HG03439 (cell line): Measurements from ENCODE around the gene KCNG2.
"Not testable (repeated sequence)": the region's sequence is repeated elsewhere in the genome, so short reads cannot be mapped to it uniquely, and the experiment has no call there.

Source experiments
- ATAC-seq: cut with Tn5 transposase; IDR thresholded peaks from one replicate; pipeline ENCODE4 v1.9.1; 2021; ENCODE audit warnings: mild to moderate bottlenecking, moderate library complexity; ENCODE audit not compliant: unreplicated experiment

Gene KCNG2

DNA sequence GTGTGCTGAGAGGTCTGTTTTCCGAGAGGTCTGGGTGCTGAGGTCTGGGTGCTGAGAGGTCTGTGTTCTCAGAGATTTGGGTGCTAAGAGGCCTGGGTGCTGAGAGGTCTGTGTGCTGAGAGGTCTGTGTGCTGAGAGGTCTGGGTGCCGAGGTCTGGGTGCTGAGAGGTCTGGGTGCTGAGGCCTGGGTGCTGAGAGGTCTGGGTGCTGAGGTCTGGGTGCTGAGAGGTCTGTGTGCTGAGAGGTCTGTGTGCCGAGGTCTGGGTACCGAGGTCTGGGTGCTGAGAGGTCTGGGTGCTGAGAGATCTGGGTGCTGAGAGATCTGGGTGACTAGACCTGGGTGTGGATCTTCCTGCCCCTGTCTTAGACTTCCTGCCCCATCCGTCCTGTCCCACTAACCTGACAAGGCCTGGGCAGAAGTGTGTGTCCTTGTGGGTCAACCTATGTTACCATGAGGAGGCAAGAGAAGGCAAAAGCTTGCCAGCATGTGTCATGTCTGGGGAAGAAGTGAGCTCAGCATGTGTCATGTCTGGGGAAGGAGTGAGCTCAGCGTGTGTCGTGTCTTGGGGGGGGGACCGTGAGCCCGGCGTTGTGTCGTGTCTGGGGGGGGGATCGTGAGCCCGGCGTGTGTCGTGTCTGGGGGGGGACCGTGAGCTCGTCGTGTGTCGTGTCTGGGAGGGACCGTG lies 69.3 kb downstream of the KCNG2 start:
- ATAC-seq: no peak

DNA sequence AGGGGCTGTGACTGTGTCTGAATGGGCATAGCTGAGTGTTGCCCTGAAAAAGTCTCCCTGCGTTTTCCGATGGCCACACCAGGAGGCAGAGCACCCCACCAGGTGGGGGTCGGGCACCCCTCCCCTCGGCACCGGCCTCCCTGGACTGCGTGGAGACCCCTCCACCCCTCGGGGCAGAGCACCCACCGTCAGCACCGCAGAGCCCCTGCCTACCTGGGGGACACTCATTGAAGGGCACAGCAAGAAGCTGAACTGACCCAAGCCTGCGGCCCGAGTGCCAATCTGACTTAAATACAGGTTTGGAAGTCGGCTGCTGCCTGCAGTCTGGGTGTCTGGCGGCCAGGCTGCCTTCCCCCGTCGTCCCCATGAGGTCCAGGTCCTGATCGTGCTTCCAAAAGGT lies 69.9 kb downstream of the KCNG2 start:
- ATAC-seq: no peak

GRCh38 chr18:79868168-79868784 lies 70.5 kb downstream of the KCNG2 start:
- no peak for ATAC-seq

DNA sequence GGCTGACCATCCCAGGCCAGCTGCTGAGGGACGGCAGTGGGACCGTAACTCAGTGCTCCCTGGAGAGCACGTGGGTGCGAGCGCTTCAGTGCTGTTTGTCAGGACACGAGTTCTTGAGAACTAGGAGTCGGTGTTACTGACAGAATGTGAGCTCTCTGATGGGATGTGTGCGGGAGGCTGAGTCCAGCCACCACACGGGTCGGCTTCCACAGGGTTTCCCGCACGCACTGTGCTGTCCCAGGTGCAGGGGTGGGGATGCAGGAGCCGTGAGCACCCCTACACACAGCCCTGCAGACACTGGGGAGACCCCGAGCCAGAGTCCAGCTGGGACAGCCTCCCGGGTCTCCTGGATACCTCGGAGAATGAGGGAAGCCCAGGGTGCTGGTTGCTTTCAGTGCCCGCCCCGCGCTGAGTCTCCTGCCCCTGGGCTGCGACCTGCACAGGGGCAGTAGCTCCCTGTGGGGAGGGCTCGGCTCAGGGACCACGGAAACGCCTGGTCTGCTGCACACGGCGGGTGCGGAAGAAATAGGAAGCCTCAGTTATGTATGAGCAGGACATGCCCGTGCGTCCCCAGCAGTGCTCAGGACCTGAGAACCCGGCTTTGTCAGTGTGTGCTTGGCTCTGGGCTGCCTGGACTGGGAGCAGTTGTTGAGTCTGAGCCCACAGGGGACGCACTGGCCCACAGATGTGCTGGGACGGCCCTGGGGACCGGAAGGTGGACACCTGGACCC lies 71.2 kb downstream of the KCNG2 start:
- ATAC-seq: no peak

- no peak for ATAC-seq
Measured at GRCh38 chr18:79869591-79870300, 72.0 kb downstream of the KCNG2 start.

- ATAC-seq: no peak
Measured at GRCh38 chr18:79870301-79871025, 72.7 kb downstream of the KCNG2 start.

- ATAC-seq: no peak
Measured at GRCh38 chr18:79871026-79871390, 73.3 kb downstream of the KCNG2 start.

DNA sequence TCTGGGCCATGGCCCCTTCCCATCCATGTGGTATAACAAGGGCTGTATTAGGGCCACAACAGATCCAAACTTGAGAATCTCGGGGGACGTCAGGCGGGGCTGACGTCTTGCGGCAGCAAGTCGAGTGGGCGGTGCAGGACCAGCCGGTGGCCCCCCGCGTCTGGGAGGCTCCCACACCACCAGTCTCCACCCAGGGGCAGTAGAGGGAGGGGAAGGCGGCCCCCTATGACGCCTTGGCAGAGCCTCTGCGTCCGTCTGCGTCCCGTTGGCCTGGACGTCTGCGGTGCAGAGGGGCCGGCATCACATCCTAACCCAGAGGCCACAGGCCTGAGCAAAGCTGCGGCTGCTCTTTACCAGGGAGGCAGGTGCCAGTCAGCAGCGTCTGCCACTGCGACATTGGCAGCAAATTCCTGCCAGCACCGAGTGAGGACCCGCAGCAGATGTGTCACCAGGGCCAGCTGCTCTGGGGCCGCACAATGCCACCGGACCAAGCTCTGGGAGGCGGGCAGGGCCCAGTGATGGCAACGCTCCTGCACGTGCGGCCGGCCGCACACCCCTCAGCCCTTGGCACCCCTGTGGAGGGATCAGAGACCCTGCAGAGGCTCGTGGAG lies 73.8 kb downstream of the KCNG2 start:
- no peak for ATAC-seq

DNA sequence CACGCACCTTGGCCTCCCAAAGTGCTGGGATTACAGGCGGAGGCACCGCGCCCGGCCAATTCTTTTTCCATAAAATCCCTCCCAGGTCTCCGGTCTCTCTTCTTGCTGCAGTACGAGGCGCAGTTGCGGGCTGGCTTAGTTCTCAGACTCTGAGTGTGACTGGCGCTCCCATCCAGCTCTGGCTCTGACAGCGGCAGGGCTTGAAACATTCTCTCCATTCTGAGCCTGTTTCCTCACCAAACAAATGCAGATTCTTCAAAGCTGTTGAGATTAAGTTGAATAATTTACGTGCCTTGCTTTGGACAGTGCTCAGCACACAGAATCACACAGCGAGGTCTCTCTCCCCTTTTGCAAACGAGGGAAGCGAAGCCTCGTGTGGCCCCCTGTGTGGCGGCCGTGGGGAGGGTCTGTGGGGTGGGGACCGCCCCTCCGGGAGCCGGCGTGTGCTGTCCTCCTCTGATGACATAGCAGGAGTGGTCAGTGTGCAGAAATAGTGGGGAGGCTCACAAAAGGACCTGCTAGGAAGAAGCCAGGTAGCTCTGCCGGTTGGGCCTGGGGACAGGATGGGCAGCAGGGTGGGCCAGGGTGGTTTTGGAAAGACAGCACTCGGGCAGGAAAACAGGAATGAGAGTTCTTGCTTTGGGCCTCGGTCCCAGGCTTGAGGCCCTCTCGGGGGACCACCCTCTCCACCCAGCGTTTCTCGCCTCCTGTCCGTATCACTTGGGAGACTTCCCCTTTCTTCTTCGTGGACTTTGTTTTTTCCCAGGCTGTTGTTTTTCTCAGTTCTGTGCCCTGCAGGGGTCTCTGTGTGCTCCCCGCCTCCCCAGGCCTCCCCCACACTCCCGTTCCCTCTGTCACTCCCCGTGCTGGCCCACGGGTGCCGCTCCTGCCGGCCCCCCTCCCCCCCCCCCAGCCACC lies 75.0 kb downstream of the KCNG2 start:
- no peak for ATAC-seq

DNA sequence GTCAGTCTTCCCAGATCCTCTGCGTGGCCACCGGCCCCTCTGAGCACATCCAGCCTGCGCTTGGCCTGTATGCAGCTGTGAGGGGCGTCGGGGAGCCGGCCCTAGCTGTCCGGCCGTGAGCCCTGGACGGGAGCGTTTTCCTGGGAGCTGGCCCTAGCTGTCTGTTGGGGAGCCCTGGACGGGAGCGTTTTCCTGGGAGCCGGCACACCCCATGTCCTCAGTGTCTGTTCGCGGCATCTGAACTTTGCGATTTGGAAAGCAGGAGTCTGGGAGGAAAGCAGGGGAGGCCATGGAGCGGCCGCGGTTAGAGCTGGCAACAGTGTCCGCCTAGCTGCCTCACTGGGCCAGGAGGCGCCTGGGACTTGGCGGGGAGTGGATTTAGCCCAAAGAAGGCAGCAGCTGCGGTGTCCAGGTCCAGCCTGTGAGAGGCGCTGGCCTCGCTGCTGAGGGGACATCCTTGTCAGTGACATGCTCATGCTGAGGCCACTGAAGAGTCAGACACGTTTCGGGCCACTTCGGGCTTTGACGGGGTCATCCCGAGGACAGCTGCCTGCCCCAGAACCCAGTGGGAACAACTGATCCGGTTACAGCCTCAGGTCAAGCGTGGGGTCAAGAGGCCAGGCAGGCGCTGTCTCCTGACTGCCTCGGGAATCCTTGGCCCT lies 75.8 kb downstream of the KCNG2 start:
- no peak for ATAC-seq

DNA sequence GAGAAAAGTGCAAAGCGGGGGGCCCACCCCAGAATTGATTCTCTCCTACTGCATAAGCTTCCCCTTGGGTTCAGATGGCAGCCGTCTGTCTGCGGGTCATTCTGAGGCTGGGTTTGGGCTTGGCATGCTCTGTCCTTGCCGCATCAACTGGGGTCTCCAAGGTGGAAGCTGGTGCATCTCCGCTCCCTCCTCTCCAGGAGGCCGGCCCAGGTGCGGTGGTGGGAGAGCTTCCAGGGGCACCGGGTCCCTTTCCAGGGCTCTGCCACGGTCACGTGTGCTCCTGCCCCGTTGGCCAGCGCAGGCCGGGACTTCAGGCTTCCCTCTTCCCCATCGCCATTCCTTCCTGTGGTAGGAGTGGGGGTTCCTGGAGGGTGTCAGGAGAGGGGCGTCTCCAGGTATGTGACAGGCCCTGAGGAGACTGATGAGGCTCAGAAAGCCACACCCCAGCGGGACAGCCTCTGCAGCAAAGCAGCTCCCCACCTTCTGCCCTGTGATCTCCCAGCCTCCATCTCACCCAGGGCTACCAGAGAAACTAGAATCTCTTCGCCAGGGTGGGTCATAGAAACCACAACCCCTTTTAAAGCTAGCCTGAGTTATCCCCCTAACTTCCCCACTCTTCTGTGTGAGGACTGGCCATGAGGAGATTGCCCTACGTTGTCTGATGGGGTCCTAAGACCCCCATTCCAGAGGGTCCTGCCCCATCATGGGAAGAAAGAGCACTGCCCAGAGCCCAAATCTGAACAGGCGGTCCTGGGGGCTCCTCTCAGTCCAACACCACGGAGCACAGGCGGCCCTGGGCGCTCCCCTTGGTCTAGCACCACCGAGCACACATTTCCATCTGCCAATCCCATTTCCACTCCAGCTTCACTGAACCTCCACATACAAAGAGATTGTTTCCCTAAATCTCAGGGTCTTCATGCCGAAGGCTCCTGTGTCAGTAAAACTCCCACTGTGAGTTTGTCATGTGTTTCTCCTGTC lies 77.1 kb downstream of the KCNG2 start:
- ATAC-seq: no peak

- ATAC-seq: no peak
Measured at GRCh38 chr18:79875531-79875919, 77.8 kb downstream of the KCNG2 start.

DNA sequence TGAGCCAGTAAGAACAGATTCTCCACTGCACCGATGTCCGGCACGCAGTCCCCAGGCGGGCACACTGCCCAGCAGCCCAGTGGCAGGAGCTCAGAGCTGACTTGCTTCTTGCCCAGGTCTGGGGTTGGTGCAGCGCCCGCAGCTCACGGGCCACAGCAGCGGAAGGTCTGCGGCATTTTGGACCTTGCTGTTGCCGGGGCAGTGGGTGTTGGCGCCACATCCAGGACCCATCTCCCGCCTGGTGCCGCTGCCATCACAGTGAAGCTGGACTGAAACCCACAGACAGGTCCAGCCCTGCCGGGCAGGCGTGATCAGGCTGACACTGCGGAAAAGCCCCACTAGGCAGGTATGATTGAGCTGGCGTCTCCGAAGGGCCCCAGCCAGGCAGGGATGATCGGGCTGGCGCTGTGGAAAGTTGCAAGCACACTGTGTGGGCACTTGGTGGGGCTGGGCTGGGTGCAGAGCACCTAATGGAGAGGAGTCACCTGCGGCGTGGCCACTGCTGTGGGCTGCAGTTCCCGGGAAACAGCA lies 78.3 kb downstream of the KCNG2 start:
- no peak for ATAC-seq

DNA sequence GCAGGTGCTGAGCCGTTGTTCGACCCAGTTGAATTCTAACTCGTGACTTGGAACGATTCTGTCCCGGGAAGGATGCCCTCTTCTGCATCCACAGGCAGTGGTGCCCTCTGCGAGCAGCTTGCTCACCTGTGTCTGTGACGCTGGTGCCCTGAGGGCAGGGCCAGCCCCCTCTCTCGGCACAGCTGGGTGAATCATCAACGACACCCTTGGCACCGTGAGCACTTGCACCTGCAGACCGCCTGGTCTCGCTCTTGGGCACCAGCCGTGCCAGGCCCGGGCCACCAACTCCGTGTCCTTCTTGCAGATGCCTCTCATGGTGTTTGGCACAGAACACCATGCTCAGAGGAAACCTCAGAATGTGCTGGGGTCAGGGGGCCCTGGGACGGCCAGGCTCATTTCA lies 78.8 kb downstream of the KCNG2 start:
- no peak for ATAC-seq

DNA sequence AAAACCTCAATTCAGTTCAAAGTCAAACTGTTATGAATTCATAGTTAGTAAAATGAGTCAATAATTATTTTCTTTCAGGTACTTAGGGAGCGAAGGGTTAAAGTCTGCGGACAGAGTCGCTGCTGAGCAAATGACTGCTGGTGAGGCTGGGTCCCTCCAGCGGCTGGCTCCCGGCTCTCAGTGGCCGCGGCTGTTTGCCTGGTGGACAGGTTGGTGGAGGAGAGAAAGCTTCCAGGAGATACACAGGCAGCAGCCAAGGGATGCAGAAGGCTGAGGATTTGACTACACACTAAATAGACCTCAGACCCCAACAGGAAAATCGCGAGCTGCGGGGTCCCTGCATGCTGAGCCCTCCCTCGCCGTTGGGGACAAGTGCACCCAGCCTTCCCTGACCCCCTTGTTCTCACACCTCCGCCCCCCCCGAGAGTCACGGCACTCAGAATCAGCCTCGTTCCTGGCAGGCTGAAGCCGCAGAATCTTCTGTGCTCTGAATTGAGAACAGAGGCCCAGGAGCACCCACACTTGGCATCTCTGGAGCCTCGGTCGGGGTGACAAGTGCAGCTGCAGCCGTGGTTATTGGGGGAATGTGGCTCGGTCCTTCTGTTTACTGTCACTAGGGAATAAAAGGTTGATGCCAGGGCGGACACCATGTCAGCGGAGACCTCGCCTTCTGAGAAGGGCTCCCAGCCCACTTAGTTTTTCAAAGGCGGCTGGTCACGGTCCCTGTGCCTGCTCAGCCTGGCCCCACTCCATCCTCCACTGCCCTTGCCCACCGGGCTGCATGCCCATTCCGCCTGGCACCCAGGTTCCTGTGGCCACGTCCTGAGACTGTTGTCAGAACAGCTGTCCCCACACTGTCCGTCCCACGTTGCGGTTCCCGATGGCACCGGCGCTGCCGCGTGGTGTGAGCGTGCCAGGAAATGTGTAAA lies 79.7 kb downstream of the KCNG2 start:
- no peak for ATAC-seq

DNA sequence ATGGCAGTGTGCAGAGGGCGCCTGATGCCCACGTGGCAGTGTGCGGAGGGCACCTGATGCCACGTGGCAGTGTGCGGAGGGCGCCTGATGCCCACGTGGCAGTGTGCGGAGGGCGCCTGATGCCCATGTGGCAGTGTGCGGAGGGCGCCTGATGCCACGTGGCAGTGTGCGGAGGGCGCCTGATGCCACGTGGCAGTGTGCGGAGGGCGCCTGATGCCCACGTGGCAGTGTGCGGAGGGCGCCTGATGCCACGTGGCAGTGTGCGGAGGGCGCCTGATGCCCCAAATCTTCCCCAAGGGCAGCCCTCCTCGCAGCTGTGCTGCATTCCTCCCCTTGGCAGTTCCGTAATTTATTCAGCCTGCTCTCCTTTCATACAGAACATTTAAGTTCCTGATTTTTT lies 80.5 kb downstream of the KCNG2 start:
- ATAC-seq: not testable (repeated sequence)
